ENCODE measurements around the gene ACOT11. TPM values are rescaled to one million over a fixed set of nuclear protein-coding genes. Genes with fewer than 3 reads are reported as not detected.

Gene ACOT11
- total RNA-seq, 1 experiment from 2014 or later = 25.7 TPM

GRCh38 chr1:54559111-54559548 lies 11.1 kb downstream of the ACOT11 start:
- Histone ChIP-seq H3K4me3 (no peak overlapping the region), H3F3A (ENCODE audit: insufficient read depth, low read depth) (peaks cover 7% of the 10 kb centered on the region), H3K36me3 (ENCODE audit: low read depth) (no peaks in the 10 kb centered on the region), H3K9me2 (ENCODE audit: insufficient read depth) (no peaks in the 10 kb centered on the region), H3K9me3 (ENCODE audit: insufficient read depth, low read depth) (no peaks in the 10 kb centered on the region), H2AFZ (no peak overlapping the region), H4K20me1 (ENCODE audit: insufficient read depth) (no peaks in the 10 kb centered on the region), H3K4me2 (no peak overlapping the region), H3K27ac (no peak overlapping the region), H3K27me3 (ENCODE audit: insufficient read depth, low read depth) (no peaks in the 10 kb centered on the region), H3K79me2 (ENCODE audit: low read depth) (no peaks in the 10 kb centered on the region), H3K4me1 (replicated peaks; ENCODE audit: insufficient read depth) (peaks cover 10% of the 10 kb centered on the region; the same call in 1 of the 2 replicates)
- intact Hi-C loops (cut with micrococcal nuclease; ENCODE audit: unreplicated experiment) = no loop called here
- BruUV-seq (replicated peaks) = no TSS peak
- ChIA-PET CTCF (no interaction called here), POLR2A (ENCODE audit: unreplicated experiment) (no interaction called here)
- TF ChIP-seq CTCF (conservative IDR thresholded peaks at IDR 0.05) = no peak
- TF ChIP-seq EZH2 (IDR thresholded peaks at IDR 0.05; ENCODE audit: low read depth) = no peak
- no peak for DNase-seq

DNA sequence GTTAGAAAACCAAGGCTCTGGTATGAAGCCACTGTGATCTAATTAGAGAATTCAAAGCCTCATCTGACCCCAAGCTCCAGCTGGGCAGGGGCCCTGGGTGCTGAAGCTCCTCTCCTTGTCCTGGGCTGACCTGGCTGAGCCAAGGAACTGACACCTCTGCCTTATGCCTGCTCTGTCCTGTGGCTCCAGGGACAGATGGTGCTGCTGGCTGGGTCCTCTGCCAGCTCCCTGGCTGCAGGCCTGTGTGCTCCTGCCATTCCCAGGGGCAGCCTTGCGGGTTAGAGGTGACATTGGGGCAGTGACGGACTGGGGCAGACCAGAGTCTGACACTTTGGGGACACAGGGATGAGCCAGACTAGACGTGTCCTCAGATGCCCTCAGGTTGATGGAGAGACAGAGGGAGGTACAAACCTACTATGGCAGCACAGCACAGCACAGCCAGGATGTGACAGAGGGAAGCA lies 11.8 kb downstream of the ACOT11 start:
- BruUV-seq (replicated peaks) = no TSS peak
- Histone ChIP-seq H3K9me2 (ENCODE audit: insufficient read depth) (no peaks in the 10 kb centered on the region), H3F3A (ENCODE audit: insufficient read depth, low read depth) (peaks cover 11% of the 10 kb centered on the region), H3K4me1 (replicated peaks; ENCODE audit: insufficient read depth) (peaks cover 17% of the 10 kb centered on the region), H3K27me3 (ENCODE audit: insufficient read depth, low read depth) (no peaks in the 10 kb centered on the region), H4K20me1 (ENCODE audit: insufficient read depth) (no peaks in the 10 kb centered on the region), H3K36me3 (ENCODE audit: low read depth) (no peaks in the 10 kb centered on the region), H3K4me2 (no peak overlapping the region), H3K79me2 (ENCODE audit: low read depth) (no peaks in the 10 kb centered on the region), H3K27ac (no peak overlapping the region), H2AFZ (no peak overlapping the region), H3K4me3 (no peak overlapping the region), H3K9me3 (ENCODE audit: insufficient read depth, low read depth) (no peaks in the 10 kb centered on the region)
- TF ChIP-seq CTCF (conservative IDR thresholded peaks at IDR 0.05) (no peak), EZH2 (IDR thresholded peaks at IDR 0.05; ENCODE audit: low read depth) (no peak)
- CTCF ChIA-PET = no interaction called here
- DNase-seq = no peak
- intact Hi-C loops (cut with micrococcal nuclease; ENCODE audit: unreplicated experiment) = no loop called here
- POLR2A ChIA-PET (ENCODE audit: unreplicated experiment) = no interaction called here

DNA sequence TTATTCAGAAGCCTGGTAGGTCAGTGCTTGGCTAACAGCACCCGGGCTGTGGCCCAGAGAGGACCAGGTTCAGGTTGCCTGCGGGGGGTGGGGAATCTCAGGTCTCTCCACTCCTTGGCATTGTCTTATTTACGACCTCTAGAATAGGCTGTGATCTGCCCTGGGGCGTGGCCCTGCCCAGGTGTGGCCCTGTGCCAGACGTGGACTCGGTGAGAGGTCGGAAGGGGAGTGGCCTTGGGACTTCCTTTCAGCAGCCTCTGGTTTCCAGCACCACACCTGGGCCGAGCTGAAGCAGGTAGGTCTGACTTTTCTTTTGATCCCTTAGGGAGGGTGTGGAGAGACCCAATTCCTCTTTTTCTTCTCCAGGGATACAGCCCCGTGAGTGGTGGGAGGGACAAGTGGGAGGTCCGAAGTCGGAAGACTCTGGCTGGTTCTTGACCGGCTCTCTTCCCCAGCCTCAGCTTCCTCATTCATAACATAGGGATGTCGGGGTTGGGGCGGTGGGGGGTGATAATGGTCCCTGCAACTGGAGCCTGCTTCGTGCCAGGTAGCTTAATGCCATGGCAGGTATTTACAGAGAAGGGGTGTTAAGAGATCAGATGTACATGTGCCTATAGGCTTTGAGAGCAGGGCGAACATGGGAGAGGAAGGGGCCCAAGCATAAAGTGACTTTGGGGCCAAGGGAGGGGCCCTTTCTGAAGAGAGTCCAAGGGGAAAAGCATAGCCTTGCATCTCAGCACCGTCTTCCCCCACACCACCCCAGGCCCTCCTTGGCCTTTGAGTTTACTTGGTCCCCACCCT lies 16.5 kb downstream of the ACOT11 start:
- CTCF ChIA-PET = interaction anchor here (0.6 to 0.7 kb wide), 4 partner anchors 17 to 338 kb away, joined by 3 read pairs; no protein-coding TSS in a partner anchor
- TSS peak; percentile 49 for BruUV-seq (replicated peaks)
- Histone ChIP-seq H2AFZ (peak overlapping the region; percentile 65), H3K4me1 (replicated peaks; ENCODE audit: insufficient read depth) (peaks cover 40% of the 10 kb centered on the region), H3K9me2 (ENCODE audit: insufficient read depth) (no peaks in the 10 kb centered on the region), H3K79me2 (ENCODE audit: low read depth) (no peaks in the 10 kb centered on the region), H3K27ac (peak overlapping the region; percentile 40), H3K27me3 (ENCODE audit: insufficient read depth, low read depth) (no peaks in the 10 kb centered on the region), H3K4me2 (peak overlapping the region; percentile 83), H3K36me3 (ENCODE audit: low read depth) (no peaks in the 10 kb centered on the region), H3K4me3 (peak overlapping the region; percentile 44; the same call in 1 of the 2 replicates), H4K20me1 (ENCODE audit: insufficient read depth) (no peaks in the 10 kb centered on the region), H3K9me3 (ENCODE audit: insufficient read depth, low read depth) (no peaks in the 10 kb centered on the region), H3F3A (ENCODE audit: insufficient read depth, low read depth) (peaks cover 25% of the 10 kb centered on the region)
- POLR2A ChIA-PET (ENCODE audit: unreplicated experiment) = interaction anchor here (0.6 kb wide), 1 partner anchor 1136 kb away, joined by 3 read pairs; no protein-coding TSS in a partner anchor
- TF ChIP-seq EZH2 (IDR thresholded peaks at IDR 0.05; ENCODE audit: low read depth) = no peak
- TF ChIP-seq CTCF (conservative IDR thresholded peaks at IDR 0.05) = no peak
- intact Hi-C loops (cut with micrococcal nuclease; ENCODE audit: unreplicated experiment) = loop anchor here (1.0 kb wide), 1 partner anchor 22 kb away; no protein-coding TSS in a partner anchor
- DNase-seq = peak; percentile 89 to 99

Data from PC-9 (cell line).